HK-2 (cell line): ENCODE data around the gene BABAM2.

Experiments
- DNase-seq: peaks from one replicate; pipeline ENCODE4 v3.0.0-alpha.2; 2018; ENCODE audit not compliant: unreplicated experiment

BABAM2 gene

DNA sequence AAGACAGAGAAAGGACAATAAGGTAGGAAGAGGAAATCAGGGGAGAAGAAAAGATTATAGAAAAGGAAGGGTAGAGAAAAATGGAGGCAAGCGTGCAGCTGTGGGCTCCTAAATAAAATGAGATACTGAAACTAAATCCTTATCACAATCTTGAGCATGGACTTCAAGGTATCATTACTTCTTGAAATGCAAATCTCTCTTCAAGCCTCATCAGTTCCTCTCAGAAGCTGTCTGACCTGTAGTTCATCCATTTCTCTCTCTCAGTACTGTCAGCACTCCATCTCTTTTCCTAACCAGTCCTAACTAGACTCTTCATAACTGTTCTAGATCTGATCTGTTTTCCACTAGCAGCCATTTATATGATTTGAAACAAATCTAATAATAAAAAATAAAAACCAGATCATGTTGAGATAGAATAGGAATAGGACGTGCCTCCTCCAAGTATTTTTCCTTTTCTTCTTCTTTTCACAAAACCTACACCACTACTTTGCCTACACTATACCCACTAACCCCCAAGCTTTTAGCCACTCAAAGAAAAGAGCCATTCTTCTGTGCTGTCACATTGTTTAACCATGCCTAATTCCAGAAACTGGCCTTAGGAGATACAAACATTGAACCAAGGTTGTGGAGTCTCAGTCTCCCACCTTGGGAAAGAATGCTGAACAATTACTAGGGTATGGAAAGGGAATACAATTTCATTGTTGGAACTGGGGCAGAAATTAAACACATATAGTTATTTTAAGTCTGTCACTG is 21.1 kb downstream of the BABAM2 start:
- no peak for DNase-seq

DNA sequence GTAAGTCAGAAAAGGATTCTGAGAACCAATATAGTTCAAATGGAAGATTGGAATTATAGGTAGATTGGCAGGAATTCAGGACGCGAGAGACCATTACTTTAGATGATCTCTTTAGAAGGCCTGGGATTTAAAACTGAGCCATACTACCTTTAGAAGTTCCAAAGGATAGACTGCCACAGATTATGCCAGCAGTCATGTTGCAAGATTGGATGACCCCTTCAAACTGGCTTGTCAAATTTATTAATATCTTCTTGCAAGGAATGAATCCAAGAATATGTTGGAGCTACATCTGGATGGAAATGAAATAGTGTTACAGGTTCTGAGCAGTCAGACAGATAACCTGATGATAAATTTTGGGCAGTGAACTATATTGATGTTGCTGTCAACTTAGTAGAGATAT is 22.0 kb downstream of the BABAM2 start:
- DNase-seq: no peak

GRCh38 chr2:27914041-27914804 is 23.7 kb downstream of the BABAM2 start:
- no peak for DNase-seq

DNA sequence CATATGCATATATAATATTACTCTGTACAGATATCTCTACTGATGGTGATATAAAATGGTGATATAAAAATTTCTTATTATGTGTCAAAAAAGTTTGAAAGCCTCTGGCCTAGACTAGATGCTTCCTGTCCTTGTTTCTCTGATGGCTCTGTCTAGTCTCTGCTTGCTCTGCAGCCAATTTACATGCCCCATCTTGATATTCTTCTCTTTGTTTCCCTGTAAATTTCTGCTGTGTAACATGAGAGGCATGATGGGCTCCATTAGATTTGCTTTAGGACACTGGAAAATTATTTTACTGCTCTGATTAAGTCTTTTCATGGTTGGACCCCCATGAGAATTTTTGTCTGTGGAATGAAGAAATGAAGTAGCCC is 24.3 kb downstream of the BABAM2 start:
- no peak for DNase-seq

DNA sequence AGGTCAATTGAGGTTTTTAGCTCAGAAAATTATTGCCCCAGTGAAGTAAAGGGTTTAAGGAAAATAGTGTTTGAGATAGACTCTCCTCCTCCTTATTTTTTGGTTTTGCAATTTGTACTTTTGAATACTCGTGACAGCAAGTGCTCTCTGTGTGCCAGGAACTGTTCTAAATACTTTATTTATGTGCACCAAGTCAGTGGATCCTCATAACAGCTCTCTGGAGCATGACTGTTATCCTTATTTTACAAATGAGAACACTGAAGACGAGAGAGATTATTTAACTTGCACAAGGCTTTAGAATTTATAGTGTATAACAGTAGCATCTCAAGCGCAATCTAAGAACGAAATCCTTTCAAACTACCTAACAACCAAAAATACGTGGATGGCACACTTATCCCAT is 24.7 kb downstream of the BABAM2 start:
- DNase-seq: no peak

- DNase-seq: no peak
Observed at GRCh38 chr2:27915874-27916273, 25.3 kb downstream of the BABAM2 start.

DNA sequence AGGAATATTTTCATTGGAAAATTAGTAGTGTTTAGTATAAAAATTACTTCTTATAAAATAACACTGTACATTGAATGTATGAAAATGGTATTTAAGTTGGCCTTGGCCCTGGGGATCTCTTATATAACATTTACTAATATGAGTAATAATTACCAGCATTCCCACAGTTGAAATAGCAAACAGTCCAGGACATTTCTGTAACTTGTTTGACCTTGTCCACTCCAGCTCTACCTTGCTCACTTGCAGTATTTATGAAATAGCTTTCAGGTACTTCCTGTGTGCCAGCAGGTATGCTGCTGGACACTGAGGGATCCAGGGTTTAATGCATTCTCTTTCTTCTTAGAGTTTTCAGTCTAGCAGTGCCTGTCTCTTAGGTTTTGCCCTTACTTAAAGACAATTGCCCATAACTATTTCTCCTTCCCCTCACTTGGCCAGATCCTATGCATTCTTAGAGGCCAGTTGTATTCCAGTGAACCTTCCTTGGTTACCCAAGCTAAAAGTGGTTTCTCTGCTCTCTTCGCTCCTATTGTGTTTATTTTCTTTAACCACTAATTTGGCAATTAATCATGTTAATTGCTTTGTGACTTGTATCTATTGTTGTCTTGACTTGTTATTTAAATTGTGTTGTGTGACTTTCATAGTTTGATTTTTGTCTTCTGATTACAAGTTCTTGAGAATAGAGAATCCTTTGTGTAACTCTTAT is 25.9 kb downstream of the BABAM2 start:
- no peak for DNase-seq

DNA sequence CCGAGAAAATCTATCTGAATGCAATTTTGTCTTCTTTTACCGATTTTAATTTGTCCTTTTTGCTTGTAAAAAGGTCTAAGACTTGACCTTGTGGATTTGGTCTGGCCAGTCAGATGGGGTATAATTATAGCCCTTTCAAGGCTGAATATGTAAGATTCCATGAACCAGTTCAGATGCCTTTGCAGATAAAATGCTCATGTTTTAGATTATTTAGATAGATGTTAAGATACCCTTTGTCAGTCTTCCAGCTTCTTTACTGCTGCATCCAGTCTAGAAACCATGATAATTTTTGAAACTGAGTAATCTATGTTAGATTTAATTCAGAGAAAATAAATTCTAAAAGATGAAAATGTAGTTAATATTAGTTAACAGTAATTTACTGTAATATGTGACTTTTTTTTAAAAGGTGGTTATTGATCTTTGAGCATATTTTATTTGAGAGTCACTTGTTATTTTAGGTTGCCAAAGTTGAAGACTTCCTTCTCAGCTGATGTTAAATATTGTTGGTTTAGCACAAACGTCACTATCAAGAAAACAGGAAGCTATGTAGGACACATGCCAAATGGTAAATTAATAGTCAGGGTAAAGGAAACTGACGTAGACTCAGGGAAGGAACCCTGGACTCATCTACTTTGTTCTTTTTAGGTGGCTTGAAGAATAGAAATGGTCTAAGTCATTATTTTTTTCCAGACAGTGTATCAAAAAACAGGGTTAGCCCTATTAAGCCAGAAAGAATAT is 29.8 kb downstream of the BABAM2 start:
- no peak for DNase-seq

- no peak for DNase-seq
Observed at GRCh38 chr2:27921424-27921823, 30.9 kb downstream of the BABAM2 start.

DNA sequence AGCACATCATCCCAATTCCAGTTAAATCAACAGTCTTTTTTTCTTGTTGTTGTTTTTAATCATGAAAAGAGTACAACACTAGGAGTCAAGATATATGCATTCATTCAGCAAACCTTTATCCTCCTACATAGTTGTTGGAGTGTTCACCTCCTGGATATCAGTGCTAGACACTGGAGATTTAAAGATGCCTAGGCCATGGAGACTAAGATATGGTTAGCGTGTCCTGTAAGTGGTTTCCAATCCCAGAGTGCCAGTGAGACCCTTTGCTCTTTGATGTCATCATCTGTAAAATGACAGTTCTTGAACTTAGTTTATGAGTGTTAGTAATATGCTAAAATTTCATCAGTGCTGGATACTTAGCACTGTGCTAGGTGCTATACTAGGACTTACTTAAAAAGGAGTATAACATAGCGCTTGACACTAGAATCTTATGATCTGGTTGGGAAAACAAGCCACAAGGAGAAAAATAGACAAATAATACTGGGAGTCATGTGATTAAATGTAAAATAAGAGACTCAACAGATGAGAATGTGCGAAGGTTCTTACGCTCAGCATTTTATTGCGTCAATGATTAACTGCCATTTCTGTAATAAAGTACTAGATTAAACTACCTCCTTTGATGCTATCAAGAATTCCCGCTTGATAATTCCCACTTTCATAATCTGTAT is 31.5 kb downstream of the BABAM2 start:
- no peak for DNase-seq

- no peak for DNase-seq
Observed at GRCh38 chr2:27922842-27923241, 32.3 kb downstream of the BABAM2 start.

DNA sequence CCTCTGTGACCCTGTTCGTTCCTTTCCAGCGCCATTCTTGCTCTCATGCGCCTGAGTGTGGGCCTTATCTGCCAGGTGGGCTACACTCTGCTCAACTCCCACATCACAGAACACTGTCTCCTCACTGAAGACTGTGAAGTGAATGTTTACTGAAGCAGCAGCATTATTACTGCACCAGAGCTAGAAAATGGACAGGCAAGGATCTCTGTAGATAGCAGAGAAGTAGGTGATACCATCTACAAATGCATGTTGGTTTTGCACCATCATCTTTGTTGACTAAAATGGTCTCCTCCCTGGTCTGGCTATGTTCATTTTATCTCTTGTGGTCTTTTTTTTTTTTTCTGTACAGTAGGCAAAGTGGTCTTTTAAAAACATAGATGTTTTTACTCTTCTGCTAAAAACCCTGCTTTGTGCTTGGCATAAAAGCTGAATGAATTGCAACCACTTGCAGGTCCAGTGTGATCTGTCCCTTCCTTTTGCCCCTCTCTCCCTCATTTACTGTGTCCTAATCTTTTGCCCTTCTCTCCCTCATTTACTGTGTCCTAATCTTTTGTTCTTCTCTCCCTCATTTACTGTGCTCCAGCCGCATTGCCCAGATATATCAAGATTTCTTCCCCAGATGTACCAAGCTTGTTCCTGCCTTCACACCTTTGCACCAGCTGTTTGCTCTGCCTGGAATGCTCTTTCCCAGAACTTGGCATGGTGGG is 35.4 kb downstream of the BABAM2 start:
- no peak for DNase-seq

DNA sequence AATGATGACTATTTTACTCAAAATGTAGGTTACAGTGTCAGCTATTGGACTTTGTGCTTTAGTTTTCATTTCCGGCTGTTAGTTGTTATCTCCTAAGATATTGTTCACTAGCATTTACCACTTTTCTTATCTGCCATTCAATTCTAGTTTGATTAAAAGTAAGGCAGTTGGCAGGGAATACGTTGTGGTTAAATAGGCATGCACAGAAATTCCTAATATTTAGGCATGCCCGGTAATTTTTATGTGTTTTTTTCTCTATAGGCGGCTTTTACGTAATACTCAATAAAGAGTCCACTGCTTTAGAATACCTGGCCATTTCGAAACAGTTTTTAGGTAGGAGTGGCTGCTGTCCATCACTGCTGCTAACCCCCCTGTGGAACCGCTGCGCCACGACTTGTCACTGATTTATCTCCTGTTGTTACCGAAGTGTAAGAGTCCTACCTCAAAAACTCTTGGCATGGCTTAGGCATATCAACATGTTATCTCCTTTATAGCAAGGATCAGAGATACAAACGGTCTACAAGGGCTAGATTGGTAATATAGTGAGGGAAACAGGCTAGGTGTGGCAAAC is 39.5 kb downstream of the BABAM2 start:
- DNase-seq: no peak

DNA sequence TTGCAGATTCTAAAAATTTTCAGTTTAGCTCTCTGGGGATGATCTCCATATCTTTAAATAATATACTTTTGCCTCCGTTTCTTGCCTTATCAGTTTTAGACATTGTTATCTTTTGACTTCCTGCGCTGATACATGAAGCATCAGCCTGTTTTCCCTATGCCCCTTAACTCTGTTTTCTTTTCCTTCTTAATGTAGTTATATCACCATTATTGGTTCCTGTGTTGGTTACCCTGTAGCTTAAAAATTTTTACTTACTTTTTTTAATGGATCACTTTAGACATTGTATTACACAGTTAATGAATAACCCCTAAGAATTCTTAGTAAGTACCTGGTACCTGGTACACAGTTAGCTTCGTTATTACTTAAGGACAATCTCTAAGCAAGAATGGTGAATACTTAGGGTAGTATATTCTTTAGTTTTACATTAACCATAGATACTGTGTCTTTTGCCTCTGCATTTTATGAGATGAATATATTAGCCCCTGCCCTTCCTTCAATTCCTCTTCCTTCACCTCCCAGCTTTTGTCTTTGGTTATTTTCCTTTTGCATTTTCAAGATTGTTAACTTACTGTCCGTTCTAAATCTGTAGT is 40.9 kb downstream of the BABAM2 start:
- DNase-seq: no peak

GRCh38 chr2:27932396-27932795 is 41.9 kb downstream of the BABAM2 start:
- DNase-seq: peak; percentile 19

- DNase-seq: no peak
Observed at GRCh38 chr2:27935026-27935425, 44.5 kb downstream of the BABAM2 start.

DNA sequence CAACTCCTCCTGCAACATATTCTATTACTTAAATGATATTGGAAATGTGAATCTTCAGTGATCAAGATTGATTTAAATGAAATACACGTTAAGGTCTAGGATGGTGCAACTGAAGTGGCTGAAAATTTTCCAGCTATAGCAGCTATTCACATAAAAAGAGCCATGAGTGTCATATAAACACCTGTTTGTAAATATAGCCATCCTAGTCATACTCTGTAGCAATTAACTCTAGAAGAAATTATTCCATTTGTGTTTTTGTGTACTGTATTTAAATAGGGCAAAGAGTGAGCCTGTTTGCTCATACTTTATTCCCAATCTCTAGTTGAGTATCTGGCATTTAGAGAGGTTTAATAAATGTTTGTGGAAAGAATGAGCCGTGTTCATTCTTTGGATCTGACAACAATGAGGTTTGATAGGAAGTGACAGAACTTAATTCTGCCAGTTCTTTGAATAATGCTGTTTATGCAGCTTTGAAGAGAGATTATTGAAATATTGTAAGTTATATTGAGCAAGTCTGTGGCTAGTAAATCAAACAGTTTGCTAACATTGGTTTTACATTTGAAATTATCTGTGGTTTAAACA is 49.7 kb downstream of the BABAM2 start:
- no peak for DNase-seq

DNA sequence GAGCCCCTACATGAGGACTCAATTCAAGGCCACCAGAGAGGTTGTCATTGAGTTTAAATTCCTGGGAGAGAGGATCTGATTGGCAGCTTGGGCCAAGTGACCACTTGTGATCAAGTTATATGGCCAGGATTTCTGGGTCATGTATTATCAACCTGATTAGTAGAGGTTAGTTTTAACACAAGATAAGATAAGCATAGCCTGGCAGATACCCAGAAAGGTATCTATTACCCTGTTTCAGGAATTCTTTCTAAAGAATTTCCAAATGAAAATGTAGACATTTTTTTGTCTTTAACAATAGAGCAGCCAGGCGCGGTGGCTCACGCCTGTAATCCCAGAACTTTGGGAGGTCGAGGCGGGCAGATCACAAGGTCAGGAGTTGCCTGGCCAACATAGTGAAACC is 50.5 kb downstream of the BABAM2 start:
- DNase-seq: no peak

DNA sequence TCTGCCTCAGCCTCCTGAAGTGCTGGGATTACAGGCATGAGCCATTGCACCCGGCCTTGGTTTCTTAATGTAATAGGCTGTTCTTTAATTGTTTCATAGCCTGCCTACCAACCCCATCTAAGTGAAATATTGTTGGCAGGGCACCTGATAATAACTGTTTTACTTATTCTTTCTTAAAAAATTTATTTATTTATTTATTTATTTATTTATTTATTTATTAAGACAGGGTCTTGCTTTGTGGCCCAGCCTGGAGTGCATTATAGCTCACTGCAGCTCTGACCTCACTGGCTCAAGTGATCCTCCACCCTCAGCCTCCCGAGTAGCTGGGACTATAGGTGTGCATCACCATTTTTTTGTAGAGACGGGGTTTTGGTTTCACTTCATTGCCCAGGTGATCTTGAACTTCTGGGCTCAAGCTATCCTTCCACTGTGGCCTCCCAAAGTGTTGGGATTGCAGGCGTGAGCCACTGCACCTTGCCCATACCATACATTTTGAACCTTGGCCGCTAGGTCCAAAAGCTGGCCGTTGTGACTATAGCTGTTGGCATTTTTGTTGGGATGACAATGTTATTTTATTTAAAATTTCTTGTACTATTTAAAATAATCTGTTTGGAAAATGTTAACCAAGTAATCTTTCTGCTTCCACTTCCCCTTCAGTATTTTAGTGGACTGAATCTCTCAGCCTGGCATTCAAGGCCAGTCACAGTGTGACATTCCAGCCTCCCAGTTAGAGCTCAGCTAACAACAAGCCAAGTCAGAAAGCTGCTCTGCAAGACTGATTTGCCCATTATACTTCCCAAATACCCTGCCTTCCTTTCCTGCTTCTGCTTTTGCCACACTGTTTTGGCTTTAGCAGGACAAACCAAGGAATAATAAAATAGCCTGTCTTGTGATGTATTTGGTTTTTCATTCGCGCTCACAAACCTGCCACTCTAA is 52.4 kb downstream of the BABAM2 start:
- no peak for DNase-seq
